Naive thymus-derived CD4-positive, alpha-beta T cell (primary cell): Measurements from ENCODE around the gene SEC14L2. TPM values are rescaled to one million over a fixed set of nuclear protein-coding genes. Genes with fewer than 3 reads are reported as not detected.
A peak's percentile ranks its signal among the peaks of the same experiment; 100 is the strongest.

Source experiments
- ATAC-seq: fragments of 150-1000 bp; cut with Tn5 transposase; 2 replicates; pipeline ENCODE4 v1.10.0; 2021; ENCODE audit warnings: mild to moderate bottlenecking, moderate library complexity
- CTCF ChIA-PET: fragments of 350-600 bp; sonication (Branson Sonifier 250); formaldehyde crosslinking; loops from one replicate; lab custom pipeline; 2021; ENCODE audit warnings: antibody characterized with exemption; lab: Charles Lee
- POLR2A ChIA-PET: fragments of 350-600 bp; sonication (Branson Sonifier 250); formaldehyde crosslinking; loops from one replicate; lab custom pipeline; 2021; ENCODE audit warnings: antibody characterized with exemption, inconsistent platforms; lab: Charles Lee
- DNase-seq, 9 donors: peaks; one replicate each; pipeline versions ENCODE4 v3.0.0 to v3.0.0-alpha.2; 2020 to 2022; ENCODE audit warnings: mixed read lengths in 1 of 9
- H3K27ac ChIP-seq: one replicate; pipeline ENCODE4 v1.7.0; 2013; ENCODE audit warnings: mild to moderate bottlenecking, low read depth, low read length, moderate library complexity
- H3K27me3 ChIP-seq, 2 donors: one replicate each; pipeline ENCODE4 v1.7.0; 2013; ENCODE audit warnings: low read length in 2 of 2, mild to moderate bottlenecking in 2 of 2, moderate library complexity in 2 of 2; ENCODE audit not compliant: control insufficient read depth in 2 of 2, insufficient read depth in 2 of 2
- H3K36me3 ChIP-seq, 3 experiments: 1 replicate in 2 of 3; 2 replicates in 1 of 3; pipeline ENCODE4 v1.7.0; 2013; ENCODE audit warnings: low read length in 3 of 3, mild to moderate bottlenecking in 3 of 3, moderate library complexity in 1 of 3; ENCODE audit not compliant: insufficient read depth in 3 of 3, control insufficient read depth in 2 of 3
- H3K4me1 ChIP-seq, 2 donors: one replicate each; pipeline ENCODE4 v1.7.0; 2013; ENCODE audit warnings: low read length in 2 of 2, mild to moderate bottlenecking in 2 of 2, moderate library complexity in 1 of 2; ENCODE audit not compliant: control insufficient read depth in 2 of 2, insufficient read depth in 2 of 2
- H3K4me3 ChIP-seq: 2 replicates; pipeline ENCODE4 v1.7.0; 2013; ENCODE audit warnings: mild to moderate bottlenecking, low read length
- H3K9me3 ChIP-seq, 3 experiments: 1 replicate in 2 of 3; 2 replicates in 1 of 3; pipeline ENCODE4 v1.7.0; 2013; ENCODE audit warnings: low read length in 3 of 3; ENCODE audit not compliant: control insufficient read depth in 2 of 3
- H3K27ac Mint-ChIP-seq, 9 donors: one replicate each; pipeline ENCODE4 v1.8.0; 2020 to 2022; ENCODE audit warnings: mixed read lengths in 9 of 9, mild to moderate bottlenecking in 8 of 9, moderate library complexity in 5 of 9, inconsistent platforms in 2 of 9
- H3K27me3 Mint-ChIP-seq, 5 donors: one replicate each; pipeline ENCODE4 v1.8.0; 2021 to 2022; ENCODE audit warnings: mixed read lengths in 5 of 5, mild to moderate bottlenecking in 1 of 5
- H3K36me3 Mint-ChIP-seq, 5 donors: one replicate each; pipeline ENCODE4 v1.8.0; 2020 to 2022; ENCODE audit warnings: mixed read lengths in 5 of 5, mild to moderate bottlenecking in 3 of 5, inconsistent platforms in 1 of 5
- H3K4me1 Mint-ChIP-seq, 7 donors: one replicate each; pipeline ENCODE4 v1.8.0; 2020 to 2022; ENCODE audit warnings: mixed read lengths in 7 of 7, mild to moderate bottlenecking in 3 of 7, inconsistent platforms in 1 of 7
- H3K4me3 Mint-ChIP-seq, 10 donors: one replicate each; pipeline ENCODE4 v1.8.0; 2020 to 2022; ENCODE audit warnings: mild to moderate bottlenecking in 10 of 10, mixed read lengths in 10 of 10, moderate library complexity in 6 of 10, inconsistent platforms in 2 of 10
- H3K9me3 Mint-ChIP-seq, 11 donors: one replicate each; pipeline ENCODE4 v1.8.0; 2020 to 2022; ENCODE audit warnings: mixed read lengths in 11 of 11, mild to moderate bottlenecking in 4 of 11, inconsistent platforms in 1 of 11, moderate library complexity in 1 of 11
- intact Hi-C, 2 donors: fragments of 100-400 bp; cut with micrococcal nuclease; formaldehyde crosslinking; loops; one replicate each; pipeline ENCODE4 v1.15.1; 2023
- polyA plus RNA-seq, 2 donors: library from polyadenylated mRNA; unstranded; fragments of 300-500 nt; fragmentation: Illumina TruSeq; gene quantifications; one replicate each; pipeline ENCODE4 v1.2.3, GENCODE V29; 2021
- total RNA-seq, 6 experiments: library from RNA in 5 of 6; stranded (reverse) in 5 of 6; gene quantifications; 1 replicate in 5 of 6; 2 replicates in 1 of 6; pipeline ENCODE4 v1.2.3 and lab custom pipeline; 2021 to 2026

SEC14L2 gene
- total and polyA plus RNA-seq, 7 experiments from 2014 or later = 10.7 to 147 (median 16.5) TPM

GRCh38 chr22:30426388-30427353 is 29.9 kb downstream of the SEC14L2 start:
- H3K4me1 Mint-ChIP-seq = peaks cover 32 to 60% (median 53%) of the 10 kb centered on the region in 7 donors
- H3K4me3 ChIP-seq = peak overlapping the region; percentile 66
- peaks cover 0 to 4% (median 0%) of the 10 kb centered on the region in 5 donors for H3K27me3 Mint-ChIP-seq
- peak overlapping the region; percentile 97 for H3K27ac ChIP-seq
- peak; percentile 57 for ATAC-seq
- H3K27me3 ChIP-seq = no peaks in the 10 kb centered on the region
- peak overlapping the region; percentile 93 to 99 (median 96) for H3K4me3 Mint-ChIP-seq
- H3K27ac Mint-ChIP-seq = peak overlapping the region; percentile 85 to 99 (median 96)
- H3K36me3 Mint-ChIP-seq = peaks cover 0 to 36% (median 4%) of the 10 kb centered on the region in 5 donors
- peaks cover 0 to 12% (median 0%) of the 10 kb centered on the region in 3 experiments for H3K36me3 ChIP-seq
- peak; percentile 68 to 87 (median 84) for DNase-seq
- no peaks in the 10 kb centered on the region for H3K9me3 Mint-ChIP-seq
- H3K9me3 ChIP-seq = no peaks in the 10 kb centered on the region
- CTCF ChIA-PET = interaction anchor here (0.6 to 7.7 kb wide), 13 partner anchors 9 to 138 kb away, joined by 3 to 78 read pairs (median 4); partner anchors contain the start of genes CASTOR1, RNF215 and SEC14L2
- intact Hi-C loops = loop anchor here (1.0 to 10.0 kb wide), 9 partner anchors 9 to 1068 kb away; partner anchors contain the start of genes NF2 (in 1 of the 2), PIK3IP1 (in 1 of the 2), SEC14L2 (in 1 of the 2) and SFI1 (in 1 of the 2)
- H3K4me1 ChIP-seq = peaks cover 28 to 36% of the 10 kb centered on the region in 2 donors
- POLR2A ChIA-PET = interaction anchor here (0.6 to 7.8 kb wide), 9 partner anchors 9 to 852 kb away, joined by 3 to 158 read pairs (median 5); partner anchors contain the start of gene SEC14L2

- Histone ChIP-seq H3K4me1 (peaks cover 23 to 30% of the 10 kb centered on the region in 2 donors), H3K9me3 (no peaks in the 10 kb centered on the region), H3K4me3 (no peak overlapping the region), H3K36me3 (peaks cover 0 to 12% (median 0%) of the 10 kb centered on the region in 3 experiments), H3K27ac (no peak overlapping the region), H3K27me3 (no peaks in the 10 kb centered on the region)
- intact Hi-C loops = loop anchor here (10.0 kb wide), 3 partner anchors 823 to 1067 kb away; partner anchors contain the start of genes NF2 (in 1 of the 2), PIK3IP1 (in 1 of the 2) and SFI1 (in 1 of the 2)
- ATAC-seq (no peak), DNase-seq (no peak)
- Mint-ChIP-seq H3K27me3 (peaks cover 0 to 4% (median 0%) of the 10 kb centered on the region in 5 donors), H3K36me3 (peaks cover 0 to 30% (median 3%) of the 10 kb centered on the region in 5 donors), H3K27ac (peak overlapping the region in 6 of 9 donors; percentile 67 to 99 (median 96)), H3K9me3 (peaks cover 0 to 1% (median 0%) of the 10 kb centered on the region in 11 donors), H3K4me3 (peak overlapping the region in 3 of 10 donors; percentile 19 to 61 (median 47)), H3K4me1 (peaks cover 23 to 48% (median 41%) of the 10 kb centered on the region in 7 donors)
- ChIA-PET POLR2A (interaction anchor here (0.6 to 7.8 kb wide), 3 partner anchors 34 to 872 kb away, joined by 4 to 158 read pairs (median 7); partner anchors contain the start of gene SEC14L2), CTCF (interaction anchor here (0.8 to 7.7 kb wide), 3 partner anchors 18 to 37 kb away, joined by 3 to 78 read pairs (median 4); partner anchors contain the start of gene SEC14L2)
Measured at GRCh38 chr22:30427871-30428270, 31.1 kb downstream of the SEC14L2 start.

- ChIA-PET POLR2A (interaction anchor here (1.1 kb wide), 1 partner anchor 34 kb away, joined by 3 read pairs; no protein-coding TSS in a partner anchor), CTCF (interaction anchor here (1.2 kb wide), 1 partner anchor 33 kb away, joined by 3 read pairs; the partner anchor contains the start of gene SEC14L2)
- no peak overlapping the region for H3K27ac ChIP-seq
- H3K36me3 Mint-ChIP-seq = peaks cover 0 to 32% (median 3%) of the 10 kb centered on the region in 5 donors
- peaks cover 0 to 5% (median 0%) of the 10 kb centered on the region in 11 donors for H3K9me3 Mint-ChIP-seq
- H3K27me3 Mint-ChIP-seq = no peaks in the 10 kb centered on the region
- H3K4me1 Mint-ChIP-seq = peaks cover 17 to 37% (median 34%) of the 10 kb centered on the region in 7 donors
- H3K4me3 Mint-ChIP-seq = no peak overlapping the region
- H3K4me3 ChIP-seq = no peak overlapping the region
- peak overlapping the region in 5 of 9 donors; percentile 25 to 85 (median 63) for H3K27ac Mint-ChIP-seq
- intact Hi-C loops = loop anchor here (10.0 kb wide), 3 partner anchors 825 to 1065 kb away; partner anchors contain the start of genes NF2 (in 1 of the 2), PIK3IP1 (in 1 of the 2) and SFI1 (in 1 of the 2)
- DNase-seq (no peak), ATAC-seq (no peak)
- no peaks in the 10 kb centered on the region for H3K9me3 ChIP-seq
- H3K27me3 ChIP-seq = no peaks in the 10 kb centered on the region
- H3K4me1 ChIP-seq = peaks cover 19 to 21% of the 10 kb centered on the region in 2 donors
- peaks cover 0 to 12% (median 0%) of the 10 kb centered on the region in 3 experiments for H3K36me3 ChIP-seq
Measured at GRCh38 chr22:30429887-30430286, 33.1 kb downstream of the SEC14L2 start.

- H3K27ac ChIP-seq = no peak overlapping the region
- H3K4me1 ChIP-seq = peaks cover 25% of the 10 kb centered on the region in 2 donors
- no peak overlapping the region for H3K4me3 Mint-ChIP-seq
- CTCF ChIA-PET = interaction anchor here (1.2 kb wide), 1 partner anchor 34 kb away, joined by 3 read pairs; the partner anchor contains the start of gene SEC14L2
- intact Hi-C loops = no loop called here
- DNase-seq (no peak), ATAC-seq (no peak)
- peaks cover 0 to 40% (median 9%) of the 10 kb centered on the region in 5 donors for H3K36me3 Mint-ChIP-seq
- H3K36me3 ChIP-seq = peaks cover 0 to 12% (median 0%) of the 10 kb centered on the region in 3 experiments
- POLR2A ChIA-PET = no interaction called here
- H3K9me3 ChIP-seq = no peaks in the 10 kb centered on the region
- no peaks in the 10 kb centered on the region for H3K27me3 Mint-ChIP-seq
- H3K27me3 ChIP-seq = no peaks in the 10 kb centered on the region
- no peak overlapping the region for H3K4me3 ChIP-seq
- peaks cover 20 to 41% (median 35%) of the 10 kb centered on the region in 7 donors for H3K4me1 Mint-ChIP-seq
- H3K27ac Mint-ChIP-seq = peak overlapping the region in 3 of 9 donors; percentile 17 to 53 (median 32)
- H3K9me3 Mint-ChIP-seq = peaks cover 3 to 11% (median 8%) of the 10 kb centered on the region in 11 donors
Measured at GRCh38 chr22:30430933-30431332, 34.1 kb downstream of the SEC14L2 start.

- Histone ChIP-seq H3K4me1 (peaks cover 20 to 26% of the 10 kb centered on the region in 2 donors), H3K9me3 (peaks cover 0 to 4% (median 0%) of the 10 kb centered on the region in 3 experiments), H3K4me3 (no peak overlapping the region), H3K27me3 (no peaks in the 10 kb centered on the region), H3K27ac (no peak overlapping the region), H3K36me3 (peaks cover 0 to 12% (median 0%) of the 10 kb centered on the region in 3 experiments)
- H3K4me3 Mint-ChIP-seq = no peak overlapping the region
- H3K9me3 Mint-ChIP-seq = peaks cover 6 to 16% (median 12%) of the 10 kb centered on the region in 11 donors
- peaks cover 0 to 34% (median 12%) of the 10 kb centered on the region in 5 donors for H3K36me3 Mint-ChIP-seq
- ATAC-seq (no peak), DNase-seq (no peak)
- peak overlapping the region in 2 of 9 donors; percentile 51 for H3K27ac Mint-ChIP-seq
- intact Hi-C loops = no loop called here
- H3K27me3 Mint-ChIP-seq = no peaks in the 10 kb centered on the region
- CTCF ChIA-PET = interaction anchor here (1.1 kb wide), 1 partner anchor 41 kb away, joined by 4 read pairs; no protein-coding TSS in a partner anchor
- POLR2A ChIA-PET = interaction anchor here (6.3 kb wide), 1 partner anchor 7 kb away, joined by 88 read pairs; the partner anchor contains the start of gene MTFP1
- peaks cover 16 to 33% (median 30%) of the 10 kb centered on the region in 7 donors for H3K4me1 Mint-ChIP-seq
Measured at GRCh38 chr22:30432096-30432495, 35.3 kb downstream of the SEC14L2 start.
